ENCODE measurements around the gene MAPK10. TPM values are rescaled to one million over a fixed set of nuclear protein-coding genes. Genes with fewer than 3 reads are reported as not detected.
A peak's percentile ranks its signal among the peaks of the same experiment; 100 is the strongest.

The MAPK10 gene
- total and polyA plus RNA-seq, 2 of the 8 experiments (the other 6 are each of a cell fraction or from before 2014, with no cell fraction given), result 2.5 to 3.1 TPM

DNA sequence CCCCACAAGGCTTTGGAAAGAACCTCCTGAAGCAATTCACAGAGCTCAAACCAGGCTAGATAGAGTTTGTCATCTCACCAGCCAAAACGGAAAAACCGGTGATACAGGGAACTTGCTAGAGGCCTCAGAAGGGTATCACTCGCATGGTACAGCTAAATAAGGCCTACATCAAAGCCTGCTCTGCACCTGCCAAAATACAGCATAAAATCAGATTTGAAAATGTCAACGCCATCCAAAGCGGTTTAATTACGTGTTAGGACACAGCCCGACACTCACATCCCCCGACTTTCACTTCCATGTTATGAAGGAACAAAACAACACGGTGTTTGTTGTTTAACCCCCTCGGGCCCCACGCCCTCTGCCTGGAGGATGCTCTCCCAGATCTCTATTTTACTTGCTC lies 65.0 kb downstream of the MAPK10 start:
- no peaks in the 10 kb centered on the region for H3K23me2 ChIP-seq (ENCODE audit: low read depth, low read length)
- ChIA-PET CTCF (ENCODE audit: partially characterized antibody) (no interaction called here), POLR2A (ENCODE audit: partially characterized antibody) (no interaction called here)
- TF ChIP-seq RNF2 (IDR thresholded peaks at IDR 0.05; ENCODE audit: borderline replicate concordance, low read depth, low read length, missing control alignments, poor library complexity, severe bottlenecking), result no peak

More for the DNA sequence above, 65.0 kb downstream of the MAPK10 start:
- Histone ChIP-seq H3K79me2 (ENCODE audit: control insufficient read depth in 1 of 2, insufficient read depth in 2 of 2, low read length in 2 of 2) (no peaks in the 10 kb centered on the region), H3K27me3 (replicated peaks in 1 of 4; ENCODE audit: control insufficient read depth in 3 of 4, extremely low read depth in 1 of 4, insufficient read depth in 3 of 4, low read length in 3 of 4) (no peaks in the 10 kb centered on the region; a peak in 1 of 7 replicates), H4K20me1 (replicated peaks in 1 of 2; ENCODE audit: control insufficient read depth in 1 of 2, insufficient read depth in 2 of 2, low read length in 2 of 2) (no peaks in the 10 kb centered on the region), H3K4ac (replicated peaks; ENCODE audit: insufficient read length, low read depth, low read length) (no peak overlapping the region), H3K27ac (ENCODE audit: low read depth, low read length) (no peak overlapping the region), H3K18ac (ENCODE audit: extremely low read depth, low read length) (0 out of 2 replicates have a peak overlapping the region, but pooled peaks have one; percentile 17), H3K9me3 (ENCODE audit: insufficient read depth in 2 of 2, low read depth in 1 of 2, low read length in 1 of 2) (no peaks in the 10 kb centered on the region), H3K4me2 (ENCODE audit: insufficient read depth in 1 of 2, low read depth in 2 of 2, low read length in 2 of 2) (no peak overlapping the region), H2BK20ac (ENCODE audit: low read length) (no peak overlapping the region), H2BK5ac (ENCODE audit: low read depth, low read length) (no peak overlapping the region), H3K79me1 (ENCODE audit: low read depth, low read length) (no peaks in the 10 kb centered on the region), H4K5ac (ENCODE audit: insufficient read length, low read depth, low read length) (no peak overlapping the region), H3K36me3 (ENCODE audit: control insufficient read depth in 2 of 4, insufficient read depth in 4 of 4, low read length in 3 of 4) (no peaks in the 10 kb centered on the region), H4K8ac (ENCODE audit: extremely low read depth, insufficient read depth, low read length) (no peak overlapping the region), H2AK5ac (ENCODE audit: low read depth, low read length) (no peak overlapping the region), H3K9ac (replicated peaks in 1 of 4; ENCODE audit: extremely low read depth in 1 of 4, low read depth in 3 of 4, low read length in 3 of 4) (no peak overlapping the region), H3K14ac (ENCODE audit: insufficient read length) (no peak overlapping the region), H2BK120ac (replicated peaks; ENCODE audit: low read depth, low read length) (no peak overlapping the region), H2AFZ (ENCODE audit: low read length) (no peak overlapping the region), H4K91ac (replicated peaks; ENCODE audit: insufficient read length, low read length) (no peak overlapping the region), H2BK15ac (ENCODE audit: low read length) (no peak overlapping the region), H3K56ac (replicated peaks; ENCODE audit: insufficient read length, low read depth, low read length) (no peak overlapping the region), H3K23ac (ENCODE audit: insufficient read length) (no peak overlapping the region), H2BK12ac (ENCODE audit: low read depth, low read length) (peak overlapping the region; percentile 94; the same call in 1 of the 2 replicates), H3K4me1 (replicated peaks in 1 of 4; ENCODE audit: control insufficient read depth in 3 of 4, insufficient read depth in 4 of 4, low read length in 3 of 4) (peaks cover 0 to 2% (median 1%) of the 10 kb centered on the region in 4 experiments; a peak in 2 of 7 replicates), H3K4me3 (ENCODE audit: extremely low read depth in 1 of 4, insufficient read depth in 2 of 4, low read depth in 3 of 4, low read length in 4 of 4) (no peak overlapping the region)
- FAIRE-seq (no peak), DNase-seq (ENCODE audit: low read depth in 1 of 2, low spot score in 2 of 2) (no peak)
- WGBS, 2 experiments (ENCODE audit: extremely low coverage in 1 of 2, insufficient coverage in 1 of 2, insufficient read length in 1 of 2, insufficient replicate concordance in 2 of 2, low coverage in 1 of 2, low lambda C conversion rate in 2 of 2, missing lambda C conversion rate in 1 of 2), result 93% methylated on average over 11 of the region's 11 CpGs; no CpG with 5 or more reads in 1 of the 2 experiments
